Measurements from ENCODE around the gene CYB5R3. TPM values are rescaled to one million over a fixed set of nuclear protein-coding genes. Genes with fewer than 3 reads are reported as not detected.

Gene CYB5R3
- total RNA-seq, 1 experiment from 2014 or later: 106 TPM

DNA sequence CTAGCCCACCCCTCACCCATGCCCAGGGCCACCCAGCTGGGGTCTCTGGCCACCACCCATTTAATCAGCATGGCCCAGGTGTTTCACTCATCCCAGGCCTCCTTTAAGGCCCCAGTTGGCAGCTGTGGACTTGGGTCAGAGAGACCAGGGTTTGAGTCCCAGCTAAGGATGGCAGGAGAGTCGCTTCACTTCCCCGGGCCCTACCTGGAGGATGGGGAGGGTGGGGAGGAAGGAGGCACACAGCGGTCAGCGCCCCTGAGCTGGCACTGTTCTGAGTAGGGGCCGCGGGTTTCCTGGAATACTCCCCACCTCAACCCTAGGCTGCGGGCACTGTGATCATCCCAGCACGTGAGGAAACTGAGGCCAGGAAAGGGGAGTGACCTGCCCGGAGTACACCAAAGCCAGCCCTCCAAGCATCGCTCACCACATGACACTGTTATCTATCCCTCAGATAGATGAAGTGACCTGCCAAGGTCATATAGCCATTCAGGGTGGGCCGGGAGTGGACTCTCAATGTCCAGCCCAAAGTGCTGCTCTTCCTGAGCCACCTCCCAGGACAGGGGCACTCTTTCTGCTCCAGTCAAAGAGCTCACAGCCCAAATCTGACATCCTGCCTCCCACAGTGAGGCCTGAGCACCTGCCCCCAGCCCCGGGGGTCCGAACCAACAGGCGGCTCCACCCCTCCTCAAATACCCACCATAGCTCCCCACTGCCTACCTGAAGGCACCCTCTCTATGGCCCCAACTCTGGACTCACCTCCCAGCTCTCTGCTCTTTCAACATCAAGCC is 5.4 kb downstream of the CYB5R3 start:
- H3K9me2 ChIP-seq (ENCODE audit: insufficient read depth): no peaks in the 10 kb centered on the region
- no peaks in the 10 kb centered on the region for H3K27me3 ChIP-seq (ENCODE audit: insufficient read depth, low read depth)
- ChIA-PET CTCF (no interaction called here), POLR2A (ENCODE audit: unreplicated experiment) (interaction anchor here (0.5 kb wide), 1 partner anchor 45 kb away, joined by 3 read pairs; no protein-coding TSS in a partner anchor)
- no peak overlapping the region for H2AFZ ChIP-seq
- H3K9me3 ChIP-seq (ENCODE audit: insufficient read depth, low read depth): no peaks in the 10 kb centered on the region
- H3K4me3 ChIP-seq: no peak overlapping the region
- no TSS peak for BruUV-seq (replicated peaks)
- H3K79me2 ChIP-seq (ENCODE audit: low read depth): peaks cover 49% of the 10 kb centered on the region
- TF ChIP-seq EZH2 (IDR thresholded peaks at IDR 0.05; ENCODE audit: low read depth): no peak
- TF ChIP-seq, protein P1, sequence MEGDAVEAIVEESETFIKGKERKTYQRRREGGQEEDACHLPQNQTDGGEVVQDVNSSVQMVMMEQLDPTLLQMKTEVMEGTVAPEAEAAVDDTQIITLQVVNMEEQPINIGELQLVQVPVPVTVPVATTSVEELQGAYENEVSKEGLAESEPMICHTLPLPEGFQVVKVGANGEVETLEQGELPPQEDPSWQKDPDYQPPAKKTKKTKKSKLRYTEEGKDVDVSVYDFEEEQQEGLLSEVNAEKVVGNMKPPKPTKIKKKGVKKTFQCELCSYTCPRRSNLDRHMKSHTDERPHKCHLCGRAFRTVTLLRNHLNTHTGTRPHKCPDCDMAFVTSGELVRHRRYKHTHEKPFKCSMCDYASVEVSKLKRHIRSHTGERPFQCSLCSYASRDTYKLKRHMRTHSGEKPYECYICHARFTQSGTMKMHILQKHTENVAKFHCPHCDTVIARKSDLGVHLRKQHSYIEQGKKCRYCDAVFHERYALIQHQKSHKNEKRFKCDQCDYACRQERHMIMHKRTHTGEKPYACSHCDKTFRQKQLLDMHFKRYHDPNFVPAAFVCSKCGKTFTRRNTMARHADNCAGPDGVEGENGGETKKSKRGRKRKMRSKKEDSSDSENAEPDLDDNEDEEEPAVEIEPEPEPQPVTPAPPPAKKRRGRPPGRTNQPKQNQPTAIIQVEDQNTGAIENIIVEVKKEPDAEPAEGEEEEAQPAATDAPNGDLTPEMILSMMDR (conservative IDR thresholded peaks at IDR 0.05): no peak
- H3K4me1 ChIP-seq (replicated peaks; ENCODE audit: insufficient read depth): peaks cover 12% of the 10 kb centered on the region; the same call in 1 of the 2 replicates
- peaks cover 45% of the 10 kb centered on the region for H4K20me1 ChIP-seq (ENCODE audit: insufficient read depth)
- H3F3A ChIP-seq (ENCODE audit: insufficient read depth, low read depth): peaks cover 8% of the 10 kb centered on the region; the same call in 1 of the 2 replicates
- no peaks in the 10 kb centered on the region for H3K36me3 ChIP-seq (ENCODE audit: low read depth)
- no peak overlapping the region for H3K4me2 ChIP-seq
- no peak overlapping the region for H3K27ac ChIP-seq
- no peak for DNase-seq
- intact Hi-C loops (cut with micrococcal nuclease; ENCODE audit: unreplicated experiment): no loop called here

DNA sequence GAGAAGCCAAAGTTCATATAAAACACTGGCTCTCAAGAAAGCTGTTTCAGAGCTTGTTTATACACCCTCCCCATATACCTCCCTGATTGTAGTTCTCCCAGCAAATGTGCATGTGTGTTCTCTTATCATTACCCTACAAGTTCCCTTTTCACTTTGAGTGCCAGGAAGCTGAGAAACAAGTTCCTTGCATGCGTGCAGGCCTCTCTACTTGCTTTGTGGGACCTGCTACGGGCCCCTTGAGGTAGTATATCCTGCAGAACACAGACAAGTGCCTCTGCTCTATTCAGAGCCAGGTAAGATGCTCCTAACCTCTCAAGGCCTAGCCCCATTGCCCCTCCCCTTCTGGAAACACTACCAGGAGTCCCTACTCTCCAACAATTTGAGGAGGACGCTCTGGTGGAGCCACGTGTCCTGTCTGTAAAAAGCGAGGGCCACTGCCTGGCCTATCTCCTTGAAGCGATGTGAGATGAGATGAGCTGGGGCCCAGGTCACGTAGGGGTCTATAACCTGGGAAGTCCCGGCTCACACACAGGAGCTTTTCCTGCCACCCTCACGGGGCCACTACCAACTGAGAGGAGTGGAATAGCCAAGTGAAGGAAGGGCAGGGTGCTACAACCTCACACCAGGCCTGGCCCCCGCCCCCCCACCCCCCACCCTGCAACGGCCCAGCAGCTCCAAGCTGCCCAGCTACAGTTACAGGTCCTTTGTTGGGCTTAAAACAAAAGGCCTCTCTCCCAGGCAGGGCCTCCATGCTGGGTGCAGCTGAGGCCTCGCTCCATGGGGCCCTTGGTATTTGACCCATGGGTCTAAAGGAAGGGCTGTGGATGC is 6.2 kb downstream of the CYB5R3 start:
- H3K4me3 ChIP-seq: no peak overlapping the region
- no peaks in the 10 kb centered on the region for H3K36me3 ChIP-seq (ENCODE audit: low read depth)
- TF ChIP-seq, protein P1 (conservative IDR thresholded peaks at IDR 0.05): no peak
- TF ChIP-seq EZH2 (IDR thresholded peaks at IDR 0.05; ENCODE audit: low read depth): no peak
- intact Hi-C loops (cut with micrococcal nuclease; ENCODE audit: unreplicated experiment): no loop called here
- H3K9me2 ChIP-seq (ENCODE audit: insufficient read depth): no peaks in the 10 kb centered on the region
- peaks cover 40% of the 10 kb centered on the region for H3K79me2 ChIP-seq (ENCODE audit: low read depth)
- no peak for DNase-seq
- H3K4me2 ChIP-seq: no peak overlapping the region
- CTCF ChIA-PET: no interaction called here
- no peaks in the 10 kb centered on the region for H3K27me3 ChIP-seq (ENCODE audit: insufficient read depth, low read depth)
- H3K9me3 ChIP-seq (ENCODE audit: insufficient read depth, low read depth): no peaks in the 10 kb centered on the region
- BruUV-seq (replicated peaks): no TSS peak
- peaks cover 6% of the 10 kb centered on the region; the same call in 1 of the 2 replicates for H3K4me1 ChIP-seq (replicated peaks; ENCODE audit: insufficient read depth)
- no peak overlapping the region for H2AFZ ChIP-seq
- H3K27ac ChIP-seq: no peak overlapping the region
- peaks cover 8% of the 10 kb centered on the region; the same call in 1 of the 2 replicates for H3F3A ChIP-seq (ENCODE audit: insufficient read depth, low read depth)
- peaks cover 37% of the 10 kb centered on the region for H4K20me1 ChIP-seq (ENCODE audit: insufficient read depth)
- POLR2A ChIA-PET (ENCODE audit: unreplicated experiment): interaction anchor here (0.6 kb wide), 1 partner anchor 27 kb away, joined by 5 read pairs; no protein-coding TSS in a partner anchor

DNA sequence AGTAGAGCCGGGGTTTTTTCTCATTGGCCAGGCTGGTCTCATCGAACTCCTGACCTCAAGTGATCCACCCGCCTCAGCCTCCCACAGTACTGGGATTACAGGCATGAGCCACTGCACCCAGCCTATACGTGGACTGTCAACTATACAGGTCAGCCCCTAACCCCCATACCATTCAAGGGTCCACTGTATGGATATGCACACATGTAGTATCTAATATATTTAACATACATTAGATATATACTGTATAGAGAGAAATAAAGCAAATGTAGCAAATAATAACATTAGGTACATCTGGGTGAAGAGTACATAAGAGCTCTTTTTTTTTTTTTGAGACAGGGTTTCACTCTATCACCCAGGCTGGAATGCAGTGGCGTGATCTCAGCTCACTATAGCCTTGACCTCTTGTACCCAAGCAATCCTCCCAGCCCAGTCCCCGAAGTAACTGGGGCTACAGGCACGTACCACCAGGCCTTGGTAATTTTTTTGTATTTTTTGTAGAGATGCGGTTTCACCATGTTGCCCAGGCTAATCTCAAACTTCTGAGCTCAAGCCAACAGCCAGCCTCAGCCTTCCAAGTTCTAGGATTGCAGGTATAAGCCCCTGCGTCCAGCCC is 7.3 kb downstream of the CYB5R3 start:
- H3K9me2 ChIP-seq (ENCODE audit: insufficient read depth): no peaks in the 10 kb centered on the region
- peaks cover 29% of the 10 kb centered on the region for H4K20me1 ChIP-seq (ENCODE audit: insufficient read depth)
- H3K36me3 ChIP-seq (ENCODE audit: low read depth): no peaks in the 10 kb centered on the region
- no peak for TF ChIP-seq EZH2 (IDR thresholded peaks at IDR 0.05; ENCODE audit: low read depth)
- TF ChIP-seq, protein P1 (conservative IDR thresholded peaks at IDR 0.05): no peak
- H3K4me2 ChIP-seq: no peak overlapping the region
- H3K9me3 ChIP-seq (ENCODE audit: insufficient read depth, low read depth): no peaks in the 10 kb centered on the region
- no peak overlapping the region for H3K4me3 ChIP-seq
- intact Hi-C loops (cut with micrococcal nuclease; ENCODE audit: unreplicated experiment): no loop called here
- peaks cover 29% of the 10 kb centered on the region for H3K79me2 ChIP-seq (ENCODE audit: low read depth)
- no TSS peak for BruUV-seq (replicated peaks)
- H2AFZ ChIP-seq: no peak overlapping the region
- H3K27me3 ChIP-seq (ENCODE audit: insufficient read depth, low read depth): no peaks in the 10 kb centered on the region
- no peaks in the 10 kb centered on the region for H3K4me1 ChIP-seq (replicated peaks; ENCODE audit: insufficient read depth)
- POLR2A ChIA-PET (ENCODE audit: unreplicated experiment): interaction anchor here (0.6 kb wide), 2 partner anchors 74 to 108 kb away, joined by 3 to 5 read pairs; no protein-coding TSS in a partner anchor
- H3F3A ChIP-seq (ENCODE audit: insufficient read depth, low read depth): peaks cover 10% of the 10 kb centered on the region; the same call in 1 of the 2 replicates
- H3K27ac ChIP-seq: no peak overlapping the region
- no peak for DNase-seq
- CTCF ChIA-PET: no interaction called here

Data from PC-9 (cell line).